Stomach (tissue), 4 donors: ENCODE measurements around the gene CNGA2.

Source experiments
- POLR2AphosphoS5 ChIP-seq, 3 donors: sonication (generic); formaldehyde crosslinking; IDR thresholded peaks; one replicate each; pipeline ENCODE4 v1.6.1; 2016; ENCODE audit warnings: antibody characterized with exemption in 3 of 3
- TF ChIP-seq, protein P1 (sequence below), 7 experiments: fragments of 450-650 bp in 4 of 7; fragments of 200-600 bp in 3 of 7; sonication (generic) in 3 of 7; IDR thresholded peaks; one replicate each; pipeline ENCODE4 v1.5.1; 2016 to 2019; ENCODE audit warnings: antibody characterized with exemption in 7 of 7, control low read depth in 2 of 7, mild to moderate bottlenecking in 1 of 7

GRCh38 chrX:151736685-151737084 lies 2.1 kb downstream of the CNGA2 start:
- TF ChIP-seq, protein P1, sequence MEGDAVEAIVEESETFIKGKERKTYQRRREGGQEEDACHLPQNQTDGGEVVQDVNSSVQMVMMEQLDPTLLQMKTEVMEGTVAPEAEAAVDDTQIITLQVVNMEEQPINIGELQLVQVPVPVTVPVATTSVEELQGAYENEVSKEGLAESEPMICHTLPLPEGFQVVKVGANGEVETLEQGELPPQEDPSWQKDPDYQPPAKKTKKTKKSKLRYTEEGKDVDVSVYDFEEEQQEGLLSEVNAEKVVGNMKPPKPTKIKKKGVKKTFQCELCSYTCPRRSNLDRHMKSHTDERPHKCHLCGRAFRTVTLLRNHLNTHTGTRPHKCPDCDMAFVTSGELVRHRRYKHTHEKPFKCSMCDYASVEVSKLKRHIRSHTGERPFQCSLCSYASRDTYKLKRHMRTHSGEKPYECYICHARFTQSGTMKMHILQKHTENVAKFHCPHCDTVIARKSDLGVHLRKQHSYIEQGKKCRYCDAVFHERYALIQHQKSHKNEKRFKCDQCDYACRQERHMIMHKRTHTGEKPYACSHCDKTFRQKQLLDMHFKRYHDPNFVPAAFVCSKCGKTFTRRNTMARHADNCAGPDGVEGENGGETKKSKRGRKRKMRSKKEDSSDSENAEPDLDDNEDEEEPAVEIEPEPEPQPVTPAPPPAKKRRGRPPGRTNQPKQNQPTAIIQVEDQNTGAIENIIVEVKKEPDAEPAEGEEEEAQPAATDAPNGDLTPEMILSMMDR (IDR thresholded peaks at IDR 0.05), result no peak
- no peak for TF ChIP-seq POLR2AphosphoS5 (IDR thresholded peaks at IDR 0.05)
